ENCODE data around the gene RNF39.

The RNF39 gene

DNA sequence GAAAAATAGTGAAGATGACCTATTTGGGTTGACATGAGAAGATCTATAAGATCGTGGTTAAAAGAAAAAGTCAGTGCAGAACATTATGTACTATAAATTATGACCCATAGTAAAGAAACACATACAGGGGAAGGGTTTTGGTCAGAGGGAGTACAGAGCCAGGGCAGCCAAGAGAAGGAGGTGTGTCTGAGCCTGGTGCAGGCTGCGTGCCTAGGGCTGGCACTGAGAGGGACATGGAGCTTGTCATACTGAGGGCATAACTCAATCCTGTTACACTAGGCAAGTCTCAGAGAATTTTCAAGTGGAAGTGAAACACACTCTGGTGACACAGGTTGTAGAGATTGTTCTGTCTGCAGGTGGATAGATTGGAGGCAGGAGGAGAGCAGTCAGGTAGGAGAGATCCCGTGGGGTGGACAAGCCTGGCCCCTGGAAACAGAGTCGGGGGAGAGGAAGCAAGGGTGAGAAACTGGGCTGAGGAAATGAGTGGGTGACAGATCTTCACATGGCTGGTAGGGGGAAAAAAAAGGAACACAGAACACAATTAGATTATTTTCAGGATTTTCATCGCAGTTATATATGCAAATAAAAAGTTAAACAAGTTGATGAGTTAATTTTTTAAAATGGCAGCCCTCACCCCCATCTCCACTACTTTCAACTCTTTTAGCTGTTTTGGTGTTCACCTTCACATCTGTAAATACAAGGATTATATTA is 18.5 kb upstream of the RNF39 start:
- no peak for DNase-seq

DNA sequence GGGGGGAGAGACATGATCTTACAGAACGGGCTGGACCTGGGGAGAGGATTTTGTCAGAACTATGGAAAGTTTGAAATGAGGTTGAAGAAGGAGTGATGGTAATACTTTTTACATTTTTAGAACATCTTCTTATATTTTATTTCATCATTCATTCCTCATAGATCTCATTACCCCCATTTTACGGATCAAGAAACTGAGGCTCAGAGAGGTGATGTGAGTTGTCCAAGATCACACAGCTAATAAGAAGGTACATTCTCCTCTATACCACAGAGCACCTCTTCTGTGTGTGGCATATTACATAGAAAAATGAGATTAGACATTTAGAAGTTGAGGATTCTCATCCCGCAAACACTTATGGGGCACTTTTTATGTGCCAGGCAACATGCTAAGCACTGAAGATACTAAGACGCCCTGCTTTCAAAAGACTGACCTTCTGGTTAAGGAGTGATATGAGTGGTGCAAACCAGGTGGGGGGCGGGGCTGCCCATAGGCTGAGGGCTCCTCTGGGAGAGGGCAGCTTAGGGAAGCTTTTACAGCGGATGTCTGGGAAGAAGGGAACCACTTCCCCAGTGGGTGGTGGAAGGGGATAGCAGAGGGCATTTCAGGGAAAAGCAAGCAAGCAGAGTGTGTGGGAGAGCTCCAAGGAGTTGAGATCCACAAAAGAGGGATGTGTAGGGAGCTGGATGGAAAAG is 17.4 kb upstream of the RNF39 start:
- DNase-seq: no peak

DNA sequence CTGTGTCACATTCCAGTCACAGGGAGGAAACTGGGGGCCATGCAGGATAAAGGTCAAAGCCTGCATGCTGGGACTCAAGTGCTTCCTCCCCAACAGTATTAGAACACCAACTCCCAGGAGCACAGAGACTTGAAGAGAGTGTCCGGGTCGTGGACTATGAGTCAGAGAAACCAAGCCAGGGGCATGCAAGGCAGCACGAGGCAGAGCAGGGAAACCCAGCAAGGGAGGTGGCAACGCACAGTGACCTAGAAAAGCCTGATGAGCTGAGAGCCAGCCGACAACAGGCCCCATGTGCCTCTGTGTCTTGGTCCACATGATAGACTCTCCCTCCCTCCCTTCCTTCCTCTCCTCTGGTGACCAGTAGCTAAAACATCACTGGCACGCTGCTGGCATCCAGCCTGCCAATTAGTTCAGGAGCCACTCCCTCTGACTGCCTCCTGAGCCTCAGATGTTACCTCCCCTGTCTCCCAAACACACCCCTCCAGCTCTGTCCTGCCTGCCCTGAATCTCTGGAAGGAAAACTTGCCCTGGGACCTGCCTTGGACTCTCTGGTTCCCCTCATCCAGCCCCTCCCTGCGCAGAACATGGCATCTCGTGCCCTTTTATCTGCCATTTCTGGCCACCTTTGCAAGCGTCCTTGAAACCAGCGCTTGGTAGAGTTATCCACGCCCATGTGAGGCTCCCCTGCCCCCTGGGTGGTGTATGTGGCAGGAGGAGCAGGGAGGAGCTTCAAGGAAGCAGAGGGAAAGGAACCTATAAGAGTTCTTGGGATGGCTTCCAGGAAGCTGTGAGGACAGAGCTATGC is 16.2 kb upstream of the RNF39 start:
- DNase-seq: no peak

DNA sequence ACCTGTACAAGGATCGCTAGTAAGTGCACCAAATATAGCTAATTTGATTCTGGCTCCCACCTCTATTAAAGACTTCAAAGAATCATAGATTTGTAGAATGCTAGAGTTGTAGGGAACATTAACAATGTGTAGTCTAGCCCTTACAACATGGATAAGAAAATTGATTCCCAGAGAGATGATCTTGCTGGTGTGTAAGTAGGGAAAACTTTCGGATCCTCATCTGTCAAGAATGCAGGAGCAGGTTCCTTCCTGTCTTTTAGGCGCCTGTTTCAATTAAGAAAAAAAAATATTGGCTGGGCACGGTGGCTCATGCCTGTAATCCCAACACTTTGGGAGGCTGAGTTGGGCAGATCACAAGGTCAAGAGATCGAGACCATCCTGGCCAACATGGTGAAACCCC is 12.3 kb upstream of the RNF39 start:
- no peak for DNase-seq

DNA sequence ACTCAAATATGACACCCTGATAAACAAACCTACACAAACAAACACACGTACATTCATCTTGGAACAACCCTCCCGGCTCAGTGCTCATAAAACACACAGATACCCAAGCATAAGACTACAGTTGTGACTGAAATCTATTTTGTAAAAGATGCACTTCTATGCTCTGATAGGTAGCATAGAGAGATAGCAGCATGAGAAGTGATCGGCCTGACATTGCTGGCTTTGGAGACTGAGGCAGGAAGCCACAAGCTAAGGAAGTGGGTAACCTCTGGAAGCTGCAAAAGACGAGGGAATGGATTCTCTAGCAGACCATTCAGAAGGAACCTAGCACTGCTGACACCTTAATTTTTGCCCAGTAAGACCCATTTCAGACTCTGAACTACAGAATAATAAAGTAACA is 1.6 kb upstream of the RNF39 start:
- DNase-seq: no peak

DNA sequence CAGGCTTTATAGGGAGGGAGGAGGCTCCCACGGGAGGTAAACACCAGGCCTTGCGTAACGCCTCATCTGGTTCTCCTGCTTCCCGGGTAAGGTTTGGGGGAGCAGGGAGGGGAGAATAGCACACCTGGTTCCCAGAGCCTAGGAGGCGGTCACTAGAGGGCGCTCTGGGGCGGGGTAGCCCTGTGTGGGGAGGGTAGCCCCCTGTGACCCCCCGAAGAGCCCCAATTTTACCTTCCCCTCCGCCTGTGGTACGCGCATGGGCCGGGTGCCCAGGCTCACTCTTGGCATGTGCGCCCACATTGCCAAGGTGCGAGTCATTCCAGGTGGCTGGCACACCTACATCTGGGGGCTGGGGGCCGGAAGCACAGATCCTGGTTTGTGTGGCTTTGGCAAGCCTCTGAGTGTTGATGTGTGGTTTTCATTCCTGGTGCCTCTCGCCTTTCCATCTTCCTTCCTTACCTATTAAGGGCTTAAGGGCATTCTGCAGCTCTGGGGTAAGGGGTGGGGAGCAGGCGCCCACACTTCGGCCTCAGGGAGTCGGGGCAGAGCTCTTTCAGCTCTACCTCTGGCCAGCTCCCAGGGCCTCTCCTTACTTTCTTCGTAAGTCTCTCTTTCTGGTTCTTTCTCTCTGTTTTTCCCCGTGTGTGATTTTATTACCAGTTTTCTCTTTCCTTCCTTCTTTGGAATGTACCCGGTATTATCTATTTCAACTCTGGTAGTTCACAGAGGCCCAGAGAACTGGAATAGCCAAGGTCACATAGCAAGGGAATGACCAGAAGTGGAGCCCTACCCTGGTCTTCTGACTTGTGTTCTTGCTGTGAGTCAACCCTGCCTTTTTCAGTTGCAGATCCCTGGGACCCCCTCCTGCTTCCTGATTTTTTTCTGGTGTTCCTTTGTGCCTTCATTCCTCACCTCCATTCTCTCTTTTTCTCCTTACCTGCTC is 492 bp upstream of the RNF39 start:
- DNase-seq: no peak

DNA sequence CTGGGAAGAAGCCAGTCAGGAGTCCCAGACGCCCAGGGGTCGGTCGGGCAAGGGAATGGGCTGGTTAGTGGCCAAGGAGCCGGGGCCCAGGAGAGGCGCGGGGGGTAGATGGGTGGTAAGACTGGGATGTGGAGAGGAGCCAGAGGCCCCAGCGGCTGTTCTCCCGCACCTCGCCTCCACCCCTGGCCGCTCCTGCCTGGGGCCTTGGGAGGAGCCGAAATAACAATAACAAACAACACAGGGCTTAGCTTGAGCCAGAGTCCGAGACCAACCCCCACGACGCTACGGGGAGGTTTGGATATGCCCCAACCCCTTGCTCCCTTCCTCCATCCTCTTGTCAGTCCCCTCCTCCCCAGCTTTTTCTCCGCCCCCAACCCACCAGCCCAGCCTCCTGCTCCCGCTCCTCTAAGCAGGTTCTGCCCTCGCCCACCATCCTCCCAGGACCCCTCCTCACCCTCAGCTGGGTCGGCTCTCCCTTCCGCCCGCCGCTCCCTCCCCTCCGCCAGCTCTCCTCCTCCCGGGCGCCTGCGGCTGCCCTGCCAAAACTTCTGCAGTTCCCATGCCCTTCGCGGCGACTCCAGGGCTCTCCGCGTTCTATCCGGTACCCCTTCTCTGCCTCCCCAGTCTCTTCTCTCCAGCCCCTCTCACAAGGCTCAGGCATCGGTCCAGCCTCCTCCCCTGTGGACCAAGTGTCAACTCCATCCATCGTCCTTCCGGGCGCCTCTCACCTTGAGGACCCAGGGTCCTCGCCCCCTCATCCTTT is 1.1 kb downstream of the RNF39 start:
- DNase-seq: no peak

DNA sequence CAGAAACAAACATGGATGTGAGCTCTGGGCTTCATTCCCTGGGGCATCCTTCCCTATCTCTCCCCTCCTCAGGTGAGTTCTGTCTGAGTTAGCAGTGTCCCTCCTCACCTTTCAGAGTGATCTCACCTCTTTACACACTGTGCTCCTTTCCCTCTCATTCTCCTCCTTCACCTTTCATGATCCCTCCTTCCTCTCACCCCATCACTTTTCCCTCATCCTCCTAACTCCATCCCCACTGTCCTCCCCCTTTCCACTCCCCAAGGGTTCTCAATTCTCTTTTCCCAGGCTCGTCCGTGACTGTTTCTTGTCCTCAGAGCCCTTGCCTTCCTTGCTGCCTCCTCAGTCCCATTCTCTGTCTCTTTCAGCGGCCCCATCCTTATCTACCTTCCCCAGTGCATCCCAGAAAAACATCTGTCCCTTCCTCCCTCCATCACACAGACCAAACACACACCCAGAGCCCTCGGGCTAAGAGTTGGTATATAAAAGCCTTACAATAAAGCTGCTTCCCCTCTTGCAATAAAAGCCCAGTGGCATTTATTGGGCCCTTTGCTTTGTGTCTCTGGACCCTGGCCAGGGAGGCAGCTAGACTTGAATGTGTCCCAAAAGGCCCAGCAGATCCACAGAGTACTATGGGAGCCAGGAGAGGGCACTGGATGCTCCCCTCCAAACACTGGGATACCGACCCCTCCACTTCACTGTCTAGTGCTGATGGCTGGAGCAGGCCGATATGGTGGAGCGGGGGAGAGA is 1.9 kb downstream of the RNF39 start:
- DNase-seq: no peak

DNA sequence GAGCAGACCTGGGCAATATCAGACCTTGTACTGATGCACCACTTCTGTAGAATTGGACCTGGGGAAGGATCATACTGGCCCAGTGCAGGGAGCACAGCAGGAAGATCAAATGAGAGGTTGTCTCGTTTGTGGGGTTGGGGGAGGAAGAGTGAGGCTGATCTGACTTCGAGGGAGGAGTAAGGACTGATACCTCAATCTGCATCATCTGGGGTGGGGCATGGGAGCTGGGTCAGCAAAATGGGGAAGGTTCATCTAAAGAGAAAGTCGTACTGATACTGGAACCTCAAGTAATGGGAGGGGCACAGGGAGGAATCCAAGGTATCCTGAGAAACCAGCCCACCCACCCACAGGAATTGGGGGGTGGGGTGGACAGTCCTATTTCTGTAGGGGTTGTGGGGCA is 3.7 kb downstream of the RNF39 start:
- DNase-seq: no peak

DNA sequence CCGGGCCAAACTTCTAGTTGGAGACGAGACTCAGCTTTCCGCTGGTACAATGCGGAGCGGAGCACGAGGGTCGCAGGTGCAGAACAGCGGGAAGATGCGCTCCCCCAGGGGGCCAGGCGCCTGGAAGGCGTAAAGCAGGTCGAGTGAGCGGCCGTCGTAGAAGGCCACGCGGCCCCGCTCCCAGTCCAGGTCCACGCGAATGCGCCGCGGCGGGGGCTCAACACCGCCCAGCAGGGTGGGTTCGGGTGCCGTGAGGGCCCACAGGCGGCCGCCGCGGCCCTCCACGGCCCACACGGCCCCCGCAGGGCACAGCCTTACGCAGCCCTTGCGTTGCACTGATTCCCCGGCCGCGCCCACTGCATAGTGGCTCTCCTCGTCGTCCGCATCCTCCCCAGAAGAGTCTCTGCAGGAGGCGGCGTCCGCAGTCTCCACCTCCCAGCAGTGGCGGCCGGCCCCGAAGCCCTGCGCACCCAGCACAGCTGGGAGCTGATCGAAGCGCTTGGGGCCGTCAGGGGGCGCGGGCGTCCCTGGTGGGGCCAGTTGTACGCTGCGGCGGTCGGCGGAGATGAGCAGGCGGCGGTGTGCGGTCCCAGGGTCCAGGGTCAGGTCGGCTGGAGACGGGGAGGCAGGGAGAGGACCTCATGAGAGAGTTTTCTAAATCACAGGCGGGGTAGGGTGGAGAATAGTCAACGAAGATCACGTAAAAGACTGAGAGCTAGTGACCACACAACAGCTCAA is 4.3 kb downstream of the RNF39 start:
- peak; percentile 30 for DNase-seq

DNA sequence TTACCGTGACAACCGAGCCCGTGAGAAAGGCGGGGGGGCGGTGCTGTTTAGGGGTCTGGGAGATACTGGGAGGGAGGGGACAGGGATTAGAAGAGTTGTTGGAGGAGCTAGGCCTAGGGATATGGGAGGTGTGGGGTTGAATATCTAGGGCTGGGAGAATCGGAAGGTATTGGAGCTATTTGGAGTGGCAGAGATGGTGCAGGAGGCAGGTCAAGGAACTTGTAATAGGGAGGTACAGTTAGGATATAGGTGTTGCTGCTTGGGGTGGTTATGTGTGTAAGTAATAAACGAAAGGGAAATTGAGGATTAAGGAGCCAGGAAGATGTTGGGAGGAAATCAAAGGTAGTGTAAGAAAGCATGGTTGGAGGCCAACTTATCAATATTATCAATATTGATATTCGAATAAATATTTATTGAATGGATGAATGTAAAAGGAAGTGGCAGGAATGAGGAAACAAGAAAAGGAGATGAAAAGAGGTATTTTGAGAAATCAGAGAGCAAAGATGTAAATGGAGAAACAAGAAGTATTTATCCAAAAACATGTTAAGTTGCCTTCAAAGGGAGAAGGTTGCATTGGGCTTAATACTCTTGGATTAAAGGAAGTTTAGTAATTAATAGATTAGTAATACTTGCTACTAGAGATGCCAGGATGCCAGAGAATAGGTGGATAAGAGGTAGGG is 8.0 kb downstream of the RNF39 start:
- DNase-seq: peak; percentile 83

DNA sequence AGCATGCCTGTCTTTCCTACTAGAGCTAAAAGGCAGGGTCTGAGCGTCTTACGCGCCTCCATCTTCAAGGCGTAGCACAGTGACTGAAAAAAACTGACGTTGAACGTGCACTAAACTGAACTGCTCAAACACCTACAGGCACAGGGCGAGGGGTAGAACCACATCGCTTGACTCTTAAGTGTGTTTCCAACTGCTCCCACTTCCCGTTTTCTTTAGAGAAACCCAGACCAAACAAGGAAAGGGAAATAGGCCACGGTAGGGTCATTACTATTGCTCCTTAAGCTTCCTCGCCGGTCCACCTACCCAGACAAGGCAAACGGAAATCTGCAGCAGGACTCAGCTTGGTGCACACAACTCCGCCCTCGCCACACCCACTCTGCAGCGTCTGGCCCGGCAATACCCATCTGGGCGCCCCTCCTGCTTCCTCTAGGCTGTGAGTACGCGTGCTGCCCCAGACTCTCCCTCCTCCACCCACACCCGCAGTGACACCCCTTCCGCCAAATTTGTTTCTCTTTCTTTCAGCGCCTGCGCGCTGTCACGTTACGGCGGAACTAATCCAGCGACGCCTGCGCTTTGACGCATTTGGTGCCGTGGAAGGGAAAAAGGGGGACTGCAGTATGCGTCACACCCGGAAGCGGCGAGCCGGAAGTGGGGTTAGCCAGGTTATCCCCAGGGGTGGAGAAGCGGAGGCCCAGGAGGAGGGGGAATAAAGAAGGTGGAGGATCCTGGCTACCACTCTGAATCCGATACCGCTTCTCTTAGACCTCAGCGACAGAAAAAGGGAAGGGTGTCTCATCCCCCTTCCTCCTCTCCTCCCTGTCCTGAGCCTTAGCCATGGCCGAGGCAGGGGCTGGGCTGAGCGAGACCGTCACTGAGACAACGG is 8.8 kb downstream of the RNF39 start, which contains the start of gene PPP1R11:
PPP1R11 (plus strand) TSS at position 622 of the 883 bp plus-strand sequence; CDS start at position 835, 213 bp downstream.
- peak; percentile 100 for DNase-seq

DNA sequence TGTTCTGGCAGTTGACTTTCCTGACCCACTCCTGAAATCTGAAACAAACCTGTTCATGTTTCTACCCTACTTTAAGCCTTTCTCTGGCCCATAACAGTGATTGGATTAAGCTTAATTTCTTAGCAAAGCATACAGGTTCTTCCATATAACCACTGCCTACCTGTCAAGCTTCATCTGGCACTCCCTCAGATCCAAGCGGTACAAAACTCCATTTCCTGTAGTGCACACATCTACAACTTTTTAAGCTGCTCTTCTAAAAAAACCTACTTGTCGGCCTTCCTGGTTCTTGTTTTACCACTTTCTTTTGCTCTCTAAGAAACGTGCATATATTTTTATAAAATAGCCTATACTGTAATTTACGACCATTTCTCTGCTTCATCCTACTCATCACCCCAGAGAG is 9.5 kb downstream of the RNF39 start:
- peak; percentile 17 for DNase-seq

DNA sequence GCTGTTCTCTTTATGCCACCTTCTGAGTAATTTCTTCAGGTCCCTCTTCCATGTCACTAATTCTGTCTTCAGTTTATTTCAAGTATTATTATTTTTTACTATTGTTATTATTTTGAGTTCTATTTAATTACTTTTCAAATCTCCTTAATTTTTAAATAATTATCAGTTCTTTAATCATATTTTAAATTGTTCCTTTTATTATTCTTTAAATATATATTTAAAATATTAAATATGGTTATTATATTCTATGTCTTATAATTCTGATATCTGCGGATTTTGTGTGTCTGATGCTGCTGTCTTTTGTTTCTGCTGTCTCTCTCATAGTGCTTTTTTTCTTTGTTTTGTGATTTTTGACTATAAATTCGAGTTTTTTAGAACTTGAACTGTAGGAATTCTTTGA is 12.3 kb downstream of the RNF39 start:
- DNase-seq: no peak

DNA sequence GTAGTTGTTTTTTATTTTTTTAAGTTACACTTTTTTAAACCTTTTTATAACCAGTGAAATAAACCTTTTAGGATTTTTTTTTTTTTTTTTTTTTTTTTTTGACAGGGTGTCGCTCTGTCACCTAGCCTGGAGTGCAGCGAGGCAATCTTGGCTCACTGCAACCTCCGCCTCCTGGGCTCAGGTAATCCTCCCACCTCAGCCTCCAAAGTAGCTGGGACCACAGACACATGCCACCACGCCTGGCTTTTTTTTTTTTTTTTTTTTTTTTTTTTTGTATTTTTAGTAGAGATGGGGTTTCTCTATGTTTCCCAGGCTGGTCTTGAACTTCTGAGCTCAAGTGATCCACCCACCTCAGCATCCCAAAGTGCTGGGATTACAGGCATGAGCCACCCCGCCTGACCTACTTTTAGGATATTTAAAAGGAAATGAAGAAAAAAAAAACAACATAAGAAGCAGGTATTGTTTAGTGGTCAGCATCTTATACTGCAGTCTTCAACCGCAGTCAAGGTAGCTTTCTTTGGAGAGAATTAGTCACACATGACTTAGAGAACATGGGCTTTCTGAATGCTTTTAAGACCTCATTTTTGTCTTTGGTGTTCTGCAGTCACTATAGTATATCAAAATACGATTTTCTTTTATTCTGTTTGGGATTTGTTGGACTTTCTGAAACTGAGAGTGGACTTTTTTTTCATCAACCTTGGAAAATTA is 12.9 kb downstream of the RNF39 start:
- DNase-seq: no peak

DNA sequence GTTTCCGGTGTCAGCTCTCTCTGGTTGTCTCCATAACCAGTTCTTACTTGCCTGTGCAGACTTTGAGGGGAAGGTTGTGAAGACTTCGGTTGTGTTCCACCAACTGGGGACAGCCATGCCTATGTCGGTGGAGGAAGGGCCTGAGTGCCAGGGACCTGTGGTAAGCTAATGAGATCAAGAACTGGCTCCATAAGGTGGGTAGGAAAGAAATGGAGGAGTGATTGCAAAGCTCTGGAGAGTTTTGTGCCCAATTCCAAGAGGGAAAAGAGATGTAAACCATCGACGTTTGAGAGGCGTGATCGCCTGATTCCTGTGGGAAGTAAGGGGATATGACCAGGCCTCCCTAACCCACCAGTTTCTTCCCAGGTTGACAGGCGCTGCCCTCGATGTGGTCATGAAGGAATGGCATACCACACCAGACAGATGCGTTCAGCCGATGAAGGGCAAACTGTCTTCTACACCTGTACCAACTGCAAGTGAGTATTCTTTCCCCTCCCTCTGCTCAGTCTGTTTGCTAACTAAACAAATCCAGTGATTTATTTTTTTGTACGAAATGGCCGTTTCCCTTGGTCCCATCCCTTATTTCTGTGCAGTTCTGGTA is 13.6 kb downstream of the RNF39 start:
- DNase-seq: peak; percentile 47

DNA sequence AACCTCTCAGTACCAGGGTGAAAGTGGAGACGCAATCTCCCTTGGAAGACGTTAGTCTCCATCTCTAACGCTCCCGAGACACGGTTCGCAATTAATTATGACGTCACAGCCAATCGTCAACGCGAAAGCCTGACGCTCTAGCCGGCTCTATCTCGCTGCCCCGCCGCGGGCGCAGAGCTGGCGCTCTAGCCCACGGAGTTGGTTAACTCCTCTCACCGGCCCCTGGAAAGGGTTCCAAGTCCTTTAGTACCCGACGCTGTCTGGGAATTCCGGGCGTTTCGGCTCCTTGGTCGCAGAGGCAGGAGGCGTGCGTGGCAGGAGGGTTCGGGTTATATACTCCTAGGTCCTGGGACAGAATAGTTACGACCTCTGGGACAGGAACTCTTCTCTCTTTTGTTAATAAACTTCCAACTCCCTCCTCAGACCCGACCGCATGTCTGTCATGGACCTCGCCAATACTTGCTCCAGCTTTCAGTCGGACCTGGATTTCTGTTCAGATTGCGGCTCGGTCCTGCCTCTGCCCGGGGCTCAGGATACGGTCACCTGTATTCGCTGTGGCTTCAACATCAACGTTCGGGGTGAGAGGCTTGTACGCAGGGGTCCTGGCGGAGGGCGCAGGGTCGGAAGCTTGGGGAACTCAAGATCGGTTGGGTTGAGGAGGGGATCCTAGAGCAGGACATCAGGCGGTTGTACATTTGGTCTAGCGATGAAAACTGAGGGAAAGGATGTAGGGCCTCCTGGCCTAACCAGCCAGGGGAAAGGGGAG is 14.3 kb downstream of the RNF39 start, which contains the start of gene POLR1H:
POLR1H (plus strand) TSS at position 174 of the 766 bp plus-strand sequence; CDS start at position 434, 260 bp downstream.
- peak; percentile 99 for DNase-seq

All from hematopoietic multipotent progenitor cell treated with erythropoietin and hydrocortisone succinate and interleukin-3 and kit ligand, for 6 days (in vitro differentiated cells).